ENCODE measurements around the gene NELL2. TPM values are rescaled to one million over a fixed set of nuclear protein-coding genes. Genes with fewer than 3 reads are reported as not detected.

Gene NELL2
- total RNA-seq, 2 donors from 2014 or later: 0.31 to 0.52 TPM

GRCh38 chr12:44677724-44678123 lies 198.4 kb downstream of the NELL2 start:
- no peak for TF ChIP-seq CTCF (IDR thresholded peaks at IDR 0.05)
- no peak overlapping the region for H3K27ac ChIP-seq

DNA sequence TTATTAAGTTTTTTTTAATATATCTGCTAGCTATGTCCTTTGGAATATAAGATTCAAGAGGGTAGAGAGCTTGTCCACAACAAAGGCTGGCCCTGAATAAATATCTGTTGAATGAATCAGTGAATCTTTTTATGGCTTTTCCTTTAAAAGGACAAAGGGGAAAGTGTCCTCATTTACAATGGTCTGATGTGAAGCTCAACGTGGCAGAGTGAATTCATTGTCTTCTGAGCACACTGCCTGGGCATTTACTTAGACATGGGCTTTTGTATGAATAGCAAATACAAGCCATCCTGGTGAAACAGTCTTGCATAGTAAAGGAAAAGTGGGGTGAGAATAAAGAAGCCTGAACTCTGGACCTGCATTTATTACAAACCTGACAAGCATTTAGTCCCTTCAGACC lies 201.2 kb downstream of the NELL2 start:
- Histone ChIP-seq H3K27ac (no peak overlapping the region), H3K4me3 (no peak overlapping the region), H3K27me3 (no peaks in the 10 kb centered on the region), H3K4me1 (no peaks in the 10 kb centered on the region), H3K36me3 (no peaks in the 10 kb centered on the region), H3K9me3 (peaks cover 0 to 4% of the 10 kb centered on the region in 2 donors)
- DNase-seq (ENCODE audit: low spot score): no peak
- TF ChIP-seq CTCF (IDR thresholded peaks at IDR 0.05): no peak

More at GRCh38 chr12:44677724-44678123, 198.4 kb downstream of the NELL2 start:
- Histone ChIP-seq H3K36me3 (no peaks in the 10 kb centered on the region), H3K4me1 (no peaks in the 10 kb centered on the region), H3K4me3 (no peak overlapping the region), H3K9me3 (no peaks in the 10 kb centered on the region), H3K27me3 (no peaks in the 10 kb centered on the region)
- DNase-seq (ENCODE audit: low spot score): no peak

GRCh38 chr12:44673811-44674210 lies 202.3 kb downstream of the NELL2 start:
- Histone ChIP-seq H3K27me3 (no peaks in the 10 kb centered on the region), H3K9me3 (peaks cover 0 to 15% of the 10 kb centered on the region in 2 donors), H3K4me3 (no peak overlapping the region), H3K36me3 (no peaks in the 10 kb centered on the region), H3K4me1 (no peaks in the 10 kb centered on the region), H3K27ac (no peak overlapping the region)
- TF ChIP-seq CTCF (IDR thresholded peaks at IDR 0.05): no peak
- no peak for DNase-seq (ENCODE audit: low spot score)

- Histone ChIP-seq H3K36me3 (no peaks in the 10 kb centered on the region), H3K27ac (no peak overlapping the region), H3K9me3 (peaks cover 0 to 16% of the 10 kb centered on the region in 2 donors), H3K27me3 (no peaks in the 10 kb centered on the region), H3K4me1 (no peaks in the 10 kb centered on the region), H3K4me3 (no peak overlapping the region)
- no peak for DNase-seq (ENCODE audit: low spot score)
- no peak for TF ChIP-seq CTCF (IDR thresholded peaks at IDR 0.05)
Measured at GRCh38 chr12:44672042-44672441, 204.1 kb downstream of the NELL2 start.

DNA sequence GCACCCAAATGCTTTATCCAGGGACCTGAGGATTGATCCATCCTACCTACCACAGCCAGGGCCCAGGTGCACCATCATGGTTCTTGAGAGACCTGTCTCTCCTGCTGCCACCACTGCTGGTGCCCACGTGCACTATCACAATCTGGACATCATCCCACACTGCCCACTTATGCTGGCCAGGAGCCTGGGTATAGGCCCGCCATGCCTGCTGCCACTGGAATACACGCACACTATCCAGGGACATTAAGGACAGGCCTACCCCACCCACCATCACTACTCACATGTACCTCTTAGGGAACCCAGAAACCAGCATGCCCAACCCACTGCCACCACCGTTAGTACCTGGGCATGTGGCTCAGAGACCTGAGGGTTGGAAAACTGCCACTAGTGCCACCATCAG lies 207.7 kb downstream of the NELL2 start:
- peaks cover 0 to 16% of the 10 kb centered on the region in 2 donors for H3K9me3 ChIP-seq
- no peak for TF ChIP-seq CTCF (IDR thresholded peaks at IDR 0.05)
- H3K36me3 ChIP-seq: no peaks in the 10 kb centered on the region
- no peak for DNase-seq (ENCODE audit: low spot score)
- no peaks in the 10 kb centered on the region for H3K4me1 ChIP-seq
- H3K4me3 ChIP-seq: no peak overlapping the region
- no peak overlapping the region for H3K27ac ChIP-seq
- no peaks in the 10 kb centered on the region for H3K27me3 ChIP-seq

- Histone ChIP-seq H3K36me3 (no peaks in the 10 kb centered on the region), H3K27me3 (no peaks in the 10 kb centered on the region), H3K4me1 (no peaks in the 10 kb centered on the region), H3K9me3 (peaks cover 0 to 16% of the 10 kb centered on the region in 2 donors), H3K4me3 (no peak overlapping the region), H3K27ac (no peak overlapping the region)
- no peak for DNase-seq (ENCODE audit: low spot score)
- TF ChIP-seq CTCF (IDR thresholded peaks at IDR 0.05): no peak
Measured at GRCh38 chr12:44667461-44667860, 208.7 kb downstream of the NELL2 start.

All from right atrium auricular region (tissue), 2 donors.